K562 (cell line): ENCODE results near the gene YTHDC1. TPM values are rescaled to one million over a fixed set of nuclear protein-coding genes. Genes with fewer than 3 reads are reported as not detected.

Source experiments
- ATAC-seq: fragments of 200-7000 bp; cut with Tn5 transposase; 3 replicates; pipeline ENCODE4 v1.9.1; 2020; ENCODE audit warnings: moderate library complexity
- BruUV-seq: library from RNA; stranded (reverse); fragments of 400-500 nt; replicated peaks from 2 replicates; lab custom pipeline; 2021; lab: Mats Ljungman, UMichigan
- CTCF ChIA-PET: fragments of 300-600 bp; formaldehyde crosslinking; extraction: SDS; loops from one replicate; lab custom pipeline; 2021; ENCODE audit warnings: low intra/inter-chr PET ratio; lab: Yijun Ruan, JAX
- POLR2A ChIA-PET: fragments of 300-600, 350-650 bp; sonication (Branson Sonifier 250); formaldehyde crosslinking; extraction: SDS; loops from one replicate; lab custom pipeline; 2021; ENCODE audit warnings: antibody characterized with exemption, inconsistent platforms; lab: Yijun Ruan, JAX
- DNase-seq, 4 experiments: peaks; one replicate each; pipeline versions ENCODE4 v3.0.0 to v3.0.0-alpha.2; 2011 to 2018; ENCODE audit warnings: low spot score in 3 of 4, mixed read lengths in 3 of 4; ENCODE audit errors: extremely low read depth in 1 of 4
- FAIRE-seq: peaks from 2 replicates; lab custom pipeline; 2011; peaks lifted over from hg19 to GRCh38; lab: Jason Lieb, UNC
- H2AFZ ChIP-seq: 2 replicates; pipeline ENCODE4 v1.6.0; 2011; ENCODE audit warnings: low read depth, low read length, control low read depth, inconsistent platforms
- H3K27ac ChIP-seq: fragments of 200-600 bp; 3 replicates; pipeline ENCODE4 v1.8.0; 2011; ENCODE audit warnings: low read depth, mild to moderate bottlenecking, control low read depth, inconsistent platforms, low read length, moderate library complexity, mixed read lengths; ENCODE audit errors: extremely low read depth
- H3K27me3 ChIP-seq, 2 experiments: fragments of 300-600 bp in 1 of 2; 2 replicates in 1 of 2; 3 replicates in 1 of 2; pipeline versions ENCODE4 v1.6.0 to v1.8.0; 2011; ENCODE audit warnings: inconsistent platforms in 2 of 2, low read length in 2 of 2, mild to moderate bottlenecking in 1 of 2, mixed read lengths in 1 of 2, moderate library complexity in 1 of 2; ENCODE audit not compliant: control insufficient read depth in 2 of 2, insufficient read depth in 2 of 2
- H3K36me3 ChIP-seq: fragments of 300-600 bp; 3 replicates; pipeline ENCODE4 v1.8.0; 2011; ENCODE audit warnings: mild to moderate bottlenecking, low read length, inconsistent platforms; ENCODE audit not compliant: control insufficient read depth, insufficient read depth
- H3K4me1 ChIP-seq, 2 experiments: fragments of 200-600 bp in 1 of 2; replicated peaks in 1 of 2; 2 replicates in 1 of 2; 3 replicates in 1 of 2; pipeline versions ENCODE4 v1.5.1 to v1.8.0; 2011; ENCODE audit warnings: inconsistent platforms in 2 of 2, low read length in 2 of 2, mild to moderate bottlenecking in 1 of 2, mixed read lengths in 1 of 2, moderate library complexity in 1 of 2; ENCODE audit not compliant: control insufficient read depth in 2 of 2, insufficient read depth in 2 of 2
- H3K4me2 ChIP-seq: 2 replicates; pipeline ENCODE4 v1.6.1; 2011; ENCODE audit warnings: low read length, control low read depth, inconsistent platforms, mixed read lengths; ENCODE audit not compliant: insufficient read depth
- H3K4me3 ChIP-seq: fragments of 200-600 bp; sonication (generic), shearing (Covaris generic); 2 replicates; pipeline ENCODE4 v1.5.1; 2016; ENCODE audit warnings: control low read depth, inconsistent platforms
- H3K79me2 ChIP-seq: fragments of 200-600 bp; 3 replicates; pipeline ENCODE4 v1.8.0; 2011; ENCODE audit warnings: low read length, inconsistent platforms; ENCODE audit not compliant: control insufficient read depth, insufficient read depth
- H3K9ac ChIP-seq, 2 experiments: 2 replicates each; pipeline versions ENCODE4 v1.6.0 to v1.6.1; 2011; ENCODE audit warnings: low read depth in 2 of 2, low read length in 2 of 2, control low read depth in 1 of 2, inconsistent platforms in 1 of 2, mild to moderate bottlenecking in 1 of 2, mixed read lengths in 1 of 2; ENCODE audit not compliant: insufficient read depth in 1 of 2
- H3K9me1 ChIP-seq: one replicate; pipeline ENCODE4 v1.6.0; 2011; ENCODE audit warnings: inconsistent platforms, mild to moderate bottlenecking, low read length, moderate library complexity; ENCODE audit not compliant: control insufficient read depth, insufficient read depth
- H3K9me3 ChIP-seq: replicated peaks from 2 replicates; pipeline ENCODE4 v1.5.1; 2011; ENCODE audit warnings: low read depth, low read length, inconsistent platforms; ENCODE audit not compliant: control insufficient read depth, insufficient read depth
- H4K20me1 ChIP-seq: replicated peaks from 2 replicates; pipeline ENCODE4 v1.6.1; 2011; ENCODE audit warnings: low read length, inconsistent platforms, mixed read lengths; ENCODE audit not compliant: control insufficient read depth, insufficient read depth
- AFF1 ChIP-seq, 2 experiments: fragments of 450-650 bp; IDR thresholded peaks; 2 replicates each; pipeline ENCODE4 v1.6.1; 2018; ENCODE audit warnings: mild to moderate bottlenecking in 2 of 2, low read depth in 1 of 2; ENCODE audit not compliant: partially characterized antibody in 2 of 2
- CAMTA2 ChIP-seq: fragments of 250-450 bp; sonication (Bioruptor Pico); conservative IDR thresholded peaks from 2 replicates; pipeline ENCODE4 v1.5.1; 2022
- NFATC3 ChIP-seq: fragments of 450-650 bp; IDR thresholded peaks from 2 replicates; pipeline ENCODE4 v1.6.1; 2017; ENCODE audit warnings: mild to moderate bottlenecking
- RNF219 ChIP-seq: fragments of 250-450 bp; sonication (Bioruptor Pico); IDR thresholded peaks from 2 replicates; pipeline ENCODE4 v1.5.0; 2022; ENCODE audit warnings: mild to moderate bottlenecking
- SMARCE1 ChIP-seq: fragments of 450-650 bp; IDR thresholded peaks from 2 replicates; pipeline ENCODE4 v1.7.1; 2016; ENCODE audit warnings: mild to moderate bottlenecking
- ZC3H8 ChIP-seq: fragments of 450-650 bp; IDR thresholded peaks from 2 replicates; pipeline ENCODE4 v1.6.1; 2017
- ZNF175 ChIP-seq: fragments of 200-800 bp; sonication (Bioruptor generic); IDR thresholded peaks from 2 replicates; pipeline ENCODE4 v1.6.1; 2016; ENCODE audit warnings: low read depth, mild to moderate bottlenecking, missing genetic modification characterization, missing compliant biosample characterization
- ZNF561 ChIP-seq: fragments of 450-650 bp; formaldehyde crosslinking; conservative IDR thresholded peaks from 2 replicates; pipeline ENCODE4 v1.4.0; 2020; ENCODE audit warnings: mild to moderate bottlenecking, moderate library complexity
- ZNF586 ChIP-seq: fragments of 450-650 bp; formaldehyde crosslinking; conservative IDR thresholded peaks from 2 replicates; pipeline ENCODE4 v1.4.0; 2020; ENCODE audit warnings: mild to moderate bottlenecking, moderate library complexity
- ZNF785 ChIP-seq: fragments of 250-450 bp; sonication (Bioruptor Pico); IDR thresholded peaks from 2 replicates; pipeline ENCODE4 v1.4.0; 2020; ENCODE audit warnings: mild to moderate bottlenecking
- ZSCAN29 ChIP-seq: fragments of 450-650 bp; IDR thresholded peaks from 2 replicates; pipeline ENCODE4 v1.6.1; 2017
- WGBS: fragments of 100-300 bp; shearing (Covaris generic); methylation state at CpG from one replicate; pipeline ENCODE4 v1.1.6; 2016; ENCODE audit warnings: low coverage, mixed read lengths; ENCODE audit not compliant: insufficient coverage; ENCODE audit errors: missing lambda C conversion rate; 5-methylcytosine and 5-hydroxymethylcytosine counted together
- in situ Hi-C: fragments of 300-500 bp; cut with MboI; formaldehyde crosslinking; loops from 4 replicates; pipeline ENCODE4 v1.15.0; 2018; ENCODE audit warnings: inconsistent platforms, mixed read lengths
- intact Hi-C: fragments of 100-400 bp; cut with micrococcal nuclease; formaldehyde crosslinking; loops from 2 replicates; pipeline ENCODE4 v1.14.2; 2022
- polyA plus RNA-seq, 8 experiments: library from polyadenylated mRNA; depleted of rRNA in 4 of 8; stranded (reverse) in 5 of 8; unstranded in 3 of 8; fragments of >200 nt; fragmentation: Nextera tagmentation in 2 of 8; fragmentation: Illumina TruSeq in 1 of 8; extraction: Ambion mirVana in 2 of 8; extraction: Trizol in 1 of 8; gene quantifications; 2 replicates each; pipeline versions ENCODE4 v1.2.1 to v1.2.3, GENCODE V29; 2011 to 2014; ENCODE audit warnings: inconsistent platforms in 1 of 8, missing spikeins in 1 of 8
- total RNA-seq, 7 experiments: library from RNA; depleted of rRNA in 6 of 7; stranded (reverse); fragments of >200 nt in 6 of 7; fragmentation: Illumina TruSeq in 2 of 7; extraction: Trizol in 2 of 7; gene quantifications; 2 replicates each; pipeline versions ENCODE4 v1.2.1 to v1.2.3, GENCODE V29; 2011 to 2021; ENCODE audit warnings: low replicate concordance in 1 of 7
- TF ChIP-seq, protein P1 (sequence below), 2 experiments: IDR thresholded peaks; 2 replicates each; pipeline ENCODE4 v1.6.1; 2012; ENCODE audit warnings: improper control_type of control experiment in 2 of 2, low read depth in 2 of 2, low read length in 2 of 2, borderline replicate concordance in 1 of 2

The YTHDC1 gene
- total and polyA plus RNA-seq, 9 of the 15 experiments (the other 6 are each of a cell fraction or from before 2014, with no cell fraction given) = 9.8 to 65.4 (median 51.7) TPM

GRCh38 chr4:68264875-68265565 lies 84.9 kb downstream of the YTHDC1 start:
- no peaks in the 10 kb centered on the region for H3K36me3 ChIP-seq
- WGBS = 4% methylated on average over 3 of the region's 3 CpGs
- H3K4me2 ChIP-seq = no peak overlapping the region
- H3K79me2 ChIP-seq = no peaks in the 10 kb centered on the region
- peak overlapping the region; percentile 27 for H2AFZ ChIP-seq
- ChIA-PET POLR2A (no interaction called here), CTCF (no interaction called here)
- intact Hi-C loops (no loop called here), in situ Hi-C loops (no loop called here)
- H3K4me3 ChIP-seq = no peak overlapping the region
- no peaks in the 10 kb centered on the region for H4K20me1 ChIP-seq
- no TSS peak for BruUV-seq
- DNase-seq = peak in 1 of 4 experiments; percentile 63
- H3K27ac ChIP-seq = no peak overlapping the region; the same call in 2 of the 3 replicates
- no peak for FAIRE-seq
- H3K9ac ChIP-seq = no peak overlapping the region
- H3K4me1 ChIP-seq = peaks cover 0 to 9% of the 10 kb centered on the region in 2 experiments; a peak in 4 of 5 replicates
- 0 out of 2 replicates have a peak, but pooled peaks cover 3% of the 10 kb centered on the region for H3K9me3 ChIP-seq
- H3K9me1 ChIP-seq = no peaks in the 10 kb centered on the region
- ATAC-seq = peak; percentile 48
- H3K27me3 ChIP-seq = no peaks in the 10 kb centered on the region
- TF ChIP-seq ZNF785 = no peak
- TF ChIP-seq, protein P1, sequence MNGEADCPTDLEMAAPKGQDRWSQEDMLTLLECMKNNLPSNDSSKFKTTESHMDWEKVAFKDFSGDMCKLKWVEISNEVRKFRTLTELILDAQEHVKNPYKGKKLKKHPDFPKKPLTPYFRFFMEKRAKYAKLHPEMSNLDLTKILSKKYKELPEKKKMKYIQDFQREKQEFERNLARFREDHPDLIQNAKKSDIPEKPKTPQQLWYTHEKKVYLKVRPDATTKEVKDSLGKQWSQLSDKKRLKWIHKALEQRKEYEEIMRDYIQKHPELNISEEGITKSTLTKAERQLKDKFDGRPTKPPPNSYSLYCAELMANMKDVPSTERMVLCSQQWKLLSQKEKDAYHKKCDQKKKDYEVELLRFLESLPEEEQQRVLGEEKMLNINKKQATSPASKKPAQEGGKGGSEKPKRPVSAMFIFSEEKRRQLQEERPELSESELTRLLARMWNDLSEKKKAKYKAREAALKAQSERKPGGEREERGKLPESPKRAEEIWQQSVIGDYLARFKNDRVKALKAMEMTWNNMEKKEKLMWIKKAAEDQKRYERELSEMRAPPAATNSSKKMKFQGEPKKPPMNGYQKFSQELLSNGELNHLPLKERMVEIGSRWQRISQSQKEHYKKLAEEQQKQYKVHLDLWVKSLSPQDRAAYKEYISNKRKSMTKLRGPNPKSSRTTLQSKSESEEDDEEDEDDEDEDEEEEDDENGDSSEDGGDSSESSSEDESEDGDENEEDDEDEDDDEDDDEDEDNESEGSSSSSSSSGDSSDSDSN (IDR thresholded peaks at IDR 0.05; ENCODE audit: borderline replicate concordance in 1 of 2, low read depth in 2 of 2, low read length in 2 of 2) = no peak
- TF ChIP-seq ZSCAN29 = no peak
- no peak for TF ChIP-seq AFF1 (IDR thresholded peaks at IDR 0.05; ENCODE audit: low read depth in 1 of 2, partially characterized antibody in 2 of 2)
- TF ChIP-seq ZC3H8 = no peak
- no peak for TF ChIP-seq ZNF561 (CRISPR knock-in tag)
- no peak for TF ChIP-seq SMARCE1
- no peak for TF ChIP-seq ZNF175
- no peak for TF ChIP-seq RNF219
- TF ChIP-seq NFATC3 = no peak
- TF ChIP-seq CAMTA2 (CRISPR knock-in tag) = no peak
- no peak for TF ChIP-seq ZNF586
